Nephron progenitor cell (in vitro differentiated cells): Measurements from ENCODE around the gene RERE.
"Not testable (repeated sequence)": the region's sequence is repeated elsewhere in the genome, so short reads cannot be mapped to it uniquely, and the experiment has no call there.

ENCODE experiments used
- DNase-seq: peaks from one replicate; pipeline ENCODE4 v3.0.0; 2021
- H3K27ac Mint-ChIP-seq: 2 replicates; pipeline ENCODE4 v1.8.0; 2021; ENCODE audit warnings: mild to moderate bottlenecking, moderate library complexity, mixed read lengths
- H3K27me3 Mint-ChIP-seq: 2 replicates; pipeline ENCODE4 v1.8.0; 2021; ENCODE audit warnings: mild to moderate bottlenecking, low read depth, mixed read lengths; ENCODE audit not compliant: poor library complexity
- H3K36me3 Mint-ChIP-seq: 2 replicates; pipeline ENCODE4 v1.8.0; 2021; ENCODE audit warnings: low read depth, mixed read lengths
- H3K4me1 Mint-ChIP-seq: 2 replicates; pipeline ENCODE4 v1.8.0; 2021; ENCODE audit warnings: mixed read lengths
- H3K4me3 Mint-ChIP-seq: 2 replicates; pipeline ENCODE4 v1.8.0; 2021; ENCODE audit warnings: mild to moderate bottlenecking, moderate library complexity, mixed read lengths
- H3K9me3 Mint-ChIP-seq: 2 replicates; pipeline ENCODE4 v1.8.0; 2021; ENCODE audit warnings: mild to moderate bottlenecking, moderate library complexity, mixed read lengths
- CTCF ChIP-seq: fragments of 200-600 bp; sonication (generic); IDR thresholded peaks from 2 replicates; pipeline ENCODE4 v1.5.0; 2021; ENCODE audit warnings: antibody characterized with exemption

Gene RERE

GRCh38 chr1:8835941-8836643 lies 18.7 kb upstream of the RERE start:
- Mint-ChIP-seq H3K4me3 (no peak overlapping the region), H3K27ac (no peak overlapping the region), H3K4me1 (peaks cover 17% of the 10 kb centered on the region), H3K27me3 (no peaks in the 10 kb centered on the region), H3K9me3 (peaks cover 11% of the 10 kb centered on the region), H3K36me3 (peaks cover 9% of the 10 kb centered on the region)
- TF ChIP-seq CTCF = no peak
- no peak for DNase-seq

- Mint-ChIP-seq H3K27ac (no peak overlapping the region), H3K4me3 (no peak overlapping the region), H3K9me3 (no peaks in the 10 kb centered on the region), H3K4me1 (peaks cover 34% of the 10 kb centered on the region), H3K36me3 (no peaks in the 10 kb centered on the region), H3K27me3 (peaks cover 5% of the 10 kb centered on the region)
- no peak for TF ChIP-seq CTCF
- no peak for DNase-seq
Measured at GRCh38 chr1:8831340-8831739, 13.9 kb upstream of the RERE start.

- not testable (repeated sequence) for H3K9me3 Mint-ChIP-seq, DNase-seq, H3K27ac Mint-ChIP-seq, H3K27me3 Mint-ChIP-seq, H3K36me3 Mint-ChIP-seq
- Mint-ChIP-seq H3K4me1 (peaks cover 34% of the 10 kb centered on the region), H3K4me3 (peak overlapping the region; percentile 27)
Measured at GRCh38 chr1:8830732-8831131, 13.3 kb upstream of the RERE start.

- no peak for DNase-seq
- TF ChIP-seq CTCF = no peak
Measured at GRCh38 chr1:8825985-8826481, 8.6 kb upstream of the RERE start.

GRCh38 chr1:8823295-8823664 lies 5.8 kb upstream of the RERE start:
- no peaks in the 10 kb centered on the region for H3K9me3 Mint-ChIP-seq
- peaks cover 60% of the 10 kb centered on the region for H3K4me1 Mint-ChIP-seq
- peak overlapping the region; percentile 50 for H3K4me3 Mint-ChIP-seq
- peak overlapping the region; percentile 98 for H3K27ac Mint-ChIP-seq
- peaks cover 10% of the 10 kb centered on the region for H3K27me3 Mint-ChIP-seq
- DNase-seq = no peak
- no peaks in the 10 kb centered on the region for H3K36me3 Mint-ChIP-seq
- no peak for TF ChIP-seq CTCF

More at GRCh38 chr1:8825985-8826481, 8.6 kb upstream of the RERE start:
- Mint-ChIP-seq H3K27me3 (peaks cover 10% of the 10 kb centered on the region), H3K9me3 (no peaks in the 10 kb centered on the region), H3K4me1 (peaks cover 67% of the 10 kb centered on the region), H3K4me3 (peak overlapping the region; percentile 71), H3K27ac (peak overlapping the region; percentile 83), H3K36me3 (no peaks in the 10 kb centered on the region)

- peak overlapping the region; percentile 29 for H3K4me3 Mint-ChIP-seq
- H3K27ac Mint-ChIP-seq = peak overlapping the region; percentile 98
- H3K36me3 Mint-ChIP-seq = no peaks in the 10 kb centered on the region
- H3K4me1 Mint-ChIP-seq = peaks cover 65% of the 10 kb centered on the region
- peaks cover 4% of the 10 kb centered on the region for H3K27me3 Mint-ChIP-seq
- no peak for TF ChIP-seq CTCF
- no peak for DNase-seq
- no peaks in the 10 kb centered on the region for H3K9me3 Mint-ChIP-seq
Measured at GRCh38 chr1:8822373-8823294, 5.2 kb upstream of the RERE start.
